ENCODE measurements around the gene SPEM1. TPM values are rescaled to one million over a fixed set of nuclear protein-coding genes. Genes with fewer than 3 reads are reported as not detected.

The SPEM1 gene
- total RNA-seq, 1 donor from 2014 or later, result 0.22 TPM

DNA sequence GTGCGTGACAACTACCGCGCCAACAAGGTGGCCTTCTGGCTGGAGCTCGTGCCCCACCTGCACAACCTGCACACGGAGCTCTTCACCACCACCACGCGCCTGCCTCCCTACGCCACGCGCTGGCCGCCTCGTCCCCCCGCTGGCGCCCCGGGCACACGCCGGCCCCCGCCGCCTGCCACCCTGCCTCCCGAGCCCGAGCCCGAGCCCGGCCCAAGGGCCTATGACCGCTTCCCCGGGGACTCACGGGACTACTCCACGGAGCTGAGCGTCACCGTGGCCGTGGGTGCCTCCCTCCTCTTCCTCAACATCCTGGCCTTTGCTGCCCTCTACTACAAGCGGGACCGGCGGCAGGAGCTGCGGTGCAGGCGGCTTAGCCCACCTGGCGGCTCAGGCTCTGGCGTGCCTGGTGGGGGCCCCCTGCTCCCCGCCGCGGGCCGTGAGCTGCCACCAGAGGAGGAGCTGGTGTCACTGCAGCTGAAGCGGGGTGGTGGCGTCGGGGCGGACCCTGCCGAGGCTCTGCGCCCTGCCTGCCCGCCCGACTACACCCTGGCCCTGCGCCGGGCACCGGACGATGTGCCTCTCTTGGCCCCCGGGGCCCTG is 3.0 kb upstream of the SPEM1 start:
- intact Hi-C loops (cut with micrococcal nuclease), result no loop called here

DNA sequence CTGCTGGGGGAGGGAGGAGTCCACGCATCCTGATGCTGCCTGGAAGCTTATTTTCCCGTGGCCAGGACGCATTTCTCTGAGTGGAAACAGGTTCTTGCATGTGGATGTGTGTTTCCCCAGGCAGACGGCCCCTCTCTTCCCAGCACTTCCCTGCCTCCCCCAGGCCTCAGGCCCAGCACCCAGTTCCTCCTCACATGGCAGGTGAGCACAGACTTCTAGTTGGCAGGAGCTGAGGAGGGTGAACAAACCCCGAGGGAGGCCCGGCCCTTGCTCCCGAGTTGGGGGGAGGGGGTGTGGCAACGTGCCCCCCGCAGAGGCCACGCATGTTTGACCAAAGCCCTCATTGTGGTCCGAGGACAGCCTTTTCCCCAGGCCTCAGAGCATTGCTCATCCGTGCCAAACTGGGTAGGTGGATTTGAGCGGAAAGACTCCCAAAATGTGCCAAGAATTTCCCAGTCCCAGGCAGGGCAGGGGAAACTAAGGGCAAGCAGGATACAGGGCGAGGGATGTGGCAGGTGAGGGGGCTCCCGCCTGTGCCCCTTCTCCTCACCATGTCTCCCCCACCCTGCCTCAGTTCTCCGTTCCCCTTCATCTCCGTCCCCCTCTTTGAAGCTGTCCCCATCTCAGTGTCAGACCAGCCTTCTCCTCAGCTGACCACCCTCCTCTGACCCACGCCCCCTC is 1.5 kb upstream of the SPEM1 start:
- intact Hi-C loops (cut with micrococcal nuclease), result no loop called here

DNA sequence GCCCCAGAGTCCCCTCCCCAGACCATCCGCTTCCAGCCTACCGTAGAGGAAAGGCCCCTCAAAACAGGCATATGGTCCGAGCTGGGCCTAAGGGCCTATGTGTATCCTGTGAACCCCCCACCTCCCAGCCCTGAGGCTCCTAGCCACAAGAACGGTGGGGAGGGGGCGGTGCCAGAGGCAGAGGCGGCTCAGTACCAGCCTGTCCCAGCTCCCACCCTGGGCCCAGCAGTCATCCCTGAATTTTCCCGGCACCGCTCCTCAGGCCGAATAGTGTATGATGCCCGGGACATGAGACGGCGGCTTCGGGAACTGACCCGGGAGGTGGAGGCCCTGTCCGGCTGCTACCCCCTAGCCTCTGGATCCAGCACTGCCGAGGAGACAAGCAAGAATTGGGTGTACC is 1.1 kb downstream of the SPEM1 start:
- intact Hi-C loops (cut with micrococcal nuclease), result no loop called here

DNA sequence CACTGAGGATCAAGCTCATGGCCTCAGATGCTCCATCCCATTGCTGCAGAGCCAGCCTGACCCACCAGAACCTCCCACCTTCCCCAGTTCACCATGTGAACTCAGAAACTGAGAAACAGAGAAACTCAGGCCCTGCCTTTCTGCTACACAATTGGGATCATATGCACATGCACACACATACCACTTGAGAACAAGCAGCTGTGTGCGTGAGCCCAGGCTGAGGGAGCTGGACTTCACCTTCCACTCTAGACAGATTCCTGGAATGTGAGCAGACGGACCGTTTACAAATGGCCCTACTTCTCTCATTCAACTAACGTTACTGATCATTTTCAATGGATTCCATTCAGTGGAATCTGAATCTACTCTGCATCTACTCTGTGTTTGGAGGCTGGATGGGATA is 3.6 kb downstream of the SPEM1 start:
- intact Hi-C loops (cut with micrococcal nuclease), result no loop called here

DNA sequence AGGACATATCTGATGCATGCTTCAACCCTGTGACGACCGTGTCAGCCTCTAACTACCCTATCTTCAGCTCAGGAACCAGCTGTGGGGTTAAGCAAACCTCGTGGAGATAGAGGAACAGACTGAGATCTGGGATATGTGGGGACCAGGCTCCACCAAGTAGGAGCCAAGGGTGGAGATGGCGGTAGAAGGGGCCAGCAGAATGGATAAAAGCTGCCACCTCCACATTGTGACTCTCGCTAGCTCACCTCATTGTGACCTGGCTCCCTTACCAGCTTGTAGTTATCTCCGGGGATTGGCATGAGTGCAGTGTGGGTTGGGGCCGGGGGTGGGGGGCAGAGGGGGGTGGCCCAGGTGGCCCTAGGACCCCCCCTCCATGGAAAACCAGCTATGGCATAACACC is 5.2 kb downstream of the SPEM1 start, which contains the start of gene SPEM2:
Gene SPEM2 (plus strand): TSS at position 301 of the 400 bp plus-strand sequence. CDS start 73 bp downstream, at position 374.
- intact Hi-C loops (cut with micrococcal nuclease), result no loop called here

DNA sequence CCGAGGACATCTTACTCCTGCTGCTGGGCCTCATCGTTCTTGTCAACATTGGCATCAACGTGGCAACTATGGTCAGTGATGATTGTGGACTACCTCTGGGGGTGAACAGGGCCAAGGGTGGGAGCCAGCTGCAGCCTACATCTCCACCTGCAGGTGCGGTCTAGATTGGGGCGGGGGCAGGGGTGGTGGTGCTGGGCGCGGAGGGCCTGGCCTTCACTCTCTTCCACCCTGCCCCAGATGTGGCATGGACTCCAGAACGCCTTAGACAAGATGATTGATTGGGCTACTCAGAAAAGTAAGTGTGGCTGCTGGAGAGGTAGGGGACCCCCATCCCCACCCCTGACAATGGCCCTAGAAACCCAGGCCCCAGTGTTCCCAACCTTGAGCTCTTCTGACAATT is 5.6 kb downstream of the SPEM1 start:
- intact Hi-C loops (cut with micrococcal nuclease), result no loop called here

DNA sequence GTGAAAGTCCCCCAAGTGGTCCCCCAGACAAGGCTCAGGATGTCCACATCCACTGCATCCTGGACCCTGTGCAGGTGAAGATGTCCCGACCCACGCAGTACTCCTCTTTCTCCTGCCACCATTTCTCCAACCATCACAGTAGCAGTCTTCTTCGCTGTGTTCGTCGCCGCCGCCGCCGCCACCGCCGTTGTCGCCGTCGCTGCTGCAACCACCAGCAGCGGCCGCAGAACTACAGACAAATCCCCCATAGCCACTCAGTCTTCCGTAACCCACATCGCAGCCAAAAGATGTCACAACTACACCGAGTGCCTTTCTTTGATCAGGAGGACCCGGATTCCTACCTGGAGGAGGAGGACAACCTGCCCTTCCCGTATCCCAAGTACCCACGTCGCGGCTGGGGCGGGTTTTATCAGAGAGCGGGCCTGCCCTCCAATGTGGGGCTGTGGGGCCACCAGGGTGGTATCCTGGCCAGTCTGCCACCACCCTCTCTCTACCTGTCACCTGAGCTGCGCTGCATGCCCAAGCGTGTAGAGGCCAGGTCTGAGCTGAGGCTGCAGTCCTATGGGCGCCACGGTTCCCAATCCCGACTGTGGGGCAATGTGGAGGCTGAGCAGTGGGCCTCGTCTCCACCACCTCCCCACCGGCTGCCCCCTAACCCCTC is 6.2 kb downstream of the SPEM1 start:
- intact Hi-C loops (cut with micrococcal nuclease), result no loop called here

DNA sequence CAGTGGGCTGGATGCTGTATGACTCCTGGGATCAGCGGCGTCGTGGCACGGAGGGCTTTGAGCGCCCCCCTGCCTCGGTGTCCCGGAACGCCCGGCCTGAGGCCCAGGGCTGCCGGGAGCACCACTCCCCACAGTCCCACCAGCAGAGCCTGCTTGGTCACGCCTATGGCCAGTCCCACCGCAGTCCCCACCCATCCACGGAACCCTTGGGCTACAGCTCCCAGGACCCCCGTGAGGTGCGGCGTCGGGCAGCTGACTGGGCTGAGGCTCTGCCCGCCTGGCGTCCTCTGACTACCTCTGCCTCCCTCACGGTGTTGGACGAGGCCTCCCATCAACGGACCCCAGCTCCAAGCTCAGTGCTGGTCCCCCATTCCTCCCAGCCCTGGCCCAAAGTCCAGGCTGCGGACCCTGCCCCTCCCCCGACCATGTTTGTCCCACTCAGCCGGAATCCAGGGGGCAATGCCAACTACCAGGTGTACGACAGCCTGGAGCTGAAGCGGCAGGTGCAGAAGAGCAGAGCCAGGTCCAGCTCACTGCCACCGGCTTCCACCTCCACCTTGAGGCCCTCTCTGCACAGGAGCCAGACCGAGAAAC is 6.9 kb downstream of the SPEM1 start:
- intact Hi-C loops (cut with micrococcal nuclease), result no loop called here

DNA sequence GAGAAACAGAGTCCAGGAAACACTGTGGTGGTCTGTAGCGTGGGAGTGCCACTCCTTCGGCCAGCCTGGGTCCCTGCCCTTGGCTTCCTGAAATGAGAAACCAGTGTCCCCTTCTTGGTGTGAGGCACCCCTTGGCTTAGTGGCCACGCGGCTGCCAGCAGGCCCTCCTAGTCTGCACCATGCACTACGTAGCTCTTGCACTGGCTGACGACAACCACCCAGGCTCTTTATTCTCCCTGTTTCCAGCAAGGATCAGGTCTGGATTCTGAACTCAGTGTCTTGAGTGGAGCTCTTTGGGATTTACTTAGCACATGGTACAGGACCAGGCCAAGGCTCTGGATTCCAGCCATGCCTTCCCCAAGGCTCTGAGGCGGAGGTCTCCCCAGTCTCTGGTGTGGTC is 7.4 kb downstream of the SPEM1 start:
- intact Hi-C loops (cut with micrococcal nuclease), result no loop called here

DNA sequence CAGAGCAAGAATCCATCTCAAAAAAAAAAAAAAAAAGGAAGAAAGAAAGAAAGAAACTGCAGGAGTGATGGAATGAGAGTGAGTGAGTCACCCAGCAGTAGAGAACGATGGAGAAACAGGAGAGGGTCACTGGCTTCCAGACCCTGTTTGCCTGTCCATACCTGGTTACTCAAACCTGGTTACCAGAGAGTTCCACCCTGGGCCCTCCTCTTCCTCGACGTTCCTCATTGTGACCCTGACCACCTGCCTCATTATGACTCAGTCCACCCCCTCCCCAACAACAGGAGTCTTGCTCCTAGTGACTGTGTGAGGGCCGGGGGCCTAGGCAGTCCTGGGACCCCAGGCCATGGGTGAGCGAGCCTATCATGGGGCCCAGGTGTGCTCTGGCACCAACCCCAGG is 8.4 kb downstream of the SPEM1 start, which contains the start of gene SPEM3:
Gene SPEM3 (plus strand): TSS at position 301 of the 400 bp plus-strand sequence. CDS start 46 bp downstream, at position 347.
- intact Hi-C loops (cut with micrococcal nuclease), result no loop called here

DNA sequence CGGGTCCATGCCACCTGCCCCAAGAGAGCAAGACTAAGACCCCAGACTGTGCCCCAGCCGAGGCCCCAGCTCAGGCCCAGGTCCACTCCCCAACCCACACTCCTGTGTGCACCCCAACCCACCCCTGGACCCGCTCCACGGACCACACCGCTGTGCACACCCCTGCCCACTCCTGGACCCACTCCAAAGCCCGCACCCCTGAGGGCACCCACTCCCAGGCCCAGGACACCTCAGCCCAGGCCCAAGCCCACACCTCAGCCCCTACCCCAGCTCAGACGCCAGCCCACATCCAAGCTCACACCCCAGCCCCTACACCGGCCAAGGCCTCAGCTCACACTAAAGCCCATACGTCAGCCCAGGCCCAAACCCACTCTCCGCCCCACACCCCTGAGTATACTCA is 9.6 kb downstream of the SPEM1 start:
- intact Hi-C loops (cut with micrococcal nuclease), result no loop called here

DNA sequence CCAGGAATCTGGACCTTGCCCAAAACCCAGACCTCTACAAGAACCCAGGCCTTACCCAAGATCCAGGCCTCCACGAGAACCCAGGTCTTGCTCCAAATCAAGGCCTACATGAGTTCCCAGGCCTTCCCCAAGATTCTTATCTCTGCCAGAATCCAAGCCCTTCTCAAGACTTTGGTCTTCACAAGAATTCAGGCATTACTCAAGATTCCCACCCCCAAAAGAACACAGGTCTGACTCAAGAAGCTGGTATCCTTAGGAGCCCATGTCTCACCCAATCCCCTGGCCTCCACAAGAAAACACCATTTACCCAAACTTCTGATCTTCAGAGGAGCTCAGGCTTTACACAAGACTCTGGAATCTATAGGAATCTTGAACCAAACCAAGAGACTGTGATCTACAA is 11.1 kb downstream of the SPEM1 start:
- intact Hi-C loops (cut with micrococcal nuclease), result no loop called here

DNA sequence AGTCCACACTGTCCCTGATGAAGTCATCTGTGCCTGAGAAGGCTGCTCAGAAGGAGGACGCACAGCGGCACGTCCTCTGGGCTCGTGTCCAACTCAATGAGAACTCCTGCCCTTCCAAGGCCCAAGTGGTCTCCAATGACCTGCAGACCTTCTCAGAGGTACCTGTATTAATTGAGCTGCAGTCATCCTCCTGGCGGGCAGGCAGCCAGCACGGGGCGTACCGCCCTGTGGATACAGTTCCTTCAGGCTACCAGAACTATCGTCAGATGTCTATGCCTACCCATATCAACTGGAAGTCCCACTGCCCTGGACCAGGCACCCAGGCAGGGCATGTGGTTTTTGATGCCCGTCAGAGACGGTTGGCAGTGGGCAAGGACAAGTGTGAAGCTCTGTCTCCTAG is 12.2 kb downstream of the SPEM1 start:
- intact Hi-C loops (cut with micrococcal nuclease), result no loop called here

DNA sequence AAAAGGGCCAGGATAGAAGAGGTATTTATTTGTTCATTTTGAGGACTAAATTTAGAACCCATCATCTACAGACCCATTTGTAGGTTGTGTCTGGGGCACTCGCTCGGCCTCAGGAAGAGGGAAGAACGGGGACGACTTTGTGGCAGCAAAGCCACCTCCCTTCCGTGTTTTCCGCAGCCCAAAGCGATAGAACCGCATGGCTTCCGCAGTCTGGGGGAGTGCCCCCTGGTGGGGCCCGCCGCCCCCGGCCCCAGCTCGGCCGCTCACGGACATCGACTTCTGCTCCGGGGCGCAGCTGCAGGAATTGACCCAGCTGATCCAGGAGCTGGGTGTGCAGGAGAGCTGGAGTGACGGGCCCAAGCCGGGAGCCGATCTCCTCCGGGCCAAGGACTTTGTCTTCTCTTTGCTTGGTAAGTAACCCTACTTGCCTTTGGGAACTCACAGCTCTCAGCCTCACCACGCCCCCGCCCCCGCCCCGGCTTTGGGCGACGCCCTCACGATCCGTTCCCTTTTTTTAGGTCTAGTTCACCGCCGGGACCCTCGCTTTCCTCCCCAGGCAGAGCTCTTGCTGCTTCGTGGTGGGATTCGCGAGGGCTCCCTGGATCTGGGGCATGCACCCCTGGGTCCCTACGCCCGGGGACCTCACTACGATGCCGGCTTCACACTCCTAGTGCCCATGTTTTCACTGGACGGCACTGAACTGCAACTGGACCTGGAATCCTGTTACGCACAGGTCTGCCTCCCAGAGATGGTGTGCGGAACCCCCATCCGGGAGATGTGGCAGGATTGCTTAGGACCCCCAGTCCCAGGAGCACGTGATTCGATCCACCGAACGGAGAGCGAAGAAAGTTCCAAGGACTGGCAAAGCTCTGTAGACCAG is 15.8 kb downstream of the SPEM1 start:
- intact Hi-C loops (cut with micrococcal nuclease), result loop anchor here (1.0 to 2.0 kb wide), 21 partner anchors 19 to 813 kb away; partner anchors contain the start of genes ACADVL, ATP1B2, CTC1 and DLG4

DNA sequence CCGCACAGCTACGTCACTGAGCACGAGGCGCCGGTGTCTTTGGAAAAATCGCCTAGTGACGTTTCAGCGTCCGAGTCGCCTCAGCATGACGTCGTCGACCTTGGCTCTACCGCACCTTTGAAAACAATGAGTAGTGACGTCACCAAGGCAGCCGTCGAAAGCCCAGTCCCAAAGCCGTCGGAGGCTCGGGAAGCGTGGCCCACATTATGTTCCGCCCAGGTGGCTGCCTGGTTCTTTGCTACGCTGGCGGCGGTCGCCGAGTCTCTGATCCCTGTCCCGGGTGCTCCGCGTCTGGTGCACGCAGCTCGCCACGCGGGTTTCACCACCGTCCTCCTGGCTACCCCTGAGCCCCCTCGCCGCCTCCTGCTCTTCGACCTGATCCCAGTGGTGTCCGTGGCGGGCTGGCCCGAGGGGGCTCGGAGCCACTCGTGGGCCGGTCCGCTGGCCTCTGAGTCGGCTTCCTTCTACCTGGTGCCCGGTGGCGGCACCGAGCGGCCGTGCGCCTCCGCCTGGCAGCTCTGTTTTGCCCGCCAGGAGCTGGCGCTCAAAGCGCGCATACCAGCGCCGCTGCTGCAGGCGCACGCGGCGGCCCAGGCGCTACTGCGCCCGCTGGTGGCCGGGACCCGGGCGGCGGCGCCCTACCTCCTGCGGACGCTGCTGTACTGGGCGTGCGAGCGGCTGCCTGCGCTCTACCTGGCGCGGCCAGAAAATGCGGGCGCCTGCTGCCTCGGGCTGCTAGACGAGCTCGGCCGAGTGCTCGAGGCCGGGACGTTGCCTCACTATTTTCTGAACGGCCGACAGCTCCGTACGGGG is 16.6 kb downstream of the SPEM1 start:
- intact Hi-C loops (cut with micrococcal nuclease), result loop anchor here (1.0 to 2.0 kb wide), 2 partner anchors 9 to 812 kb away; partner anchors contain the start of genes CHRNB1, CTC1 and PFAS

DNA sequence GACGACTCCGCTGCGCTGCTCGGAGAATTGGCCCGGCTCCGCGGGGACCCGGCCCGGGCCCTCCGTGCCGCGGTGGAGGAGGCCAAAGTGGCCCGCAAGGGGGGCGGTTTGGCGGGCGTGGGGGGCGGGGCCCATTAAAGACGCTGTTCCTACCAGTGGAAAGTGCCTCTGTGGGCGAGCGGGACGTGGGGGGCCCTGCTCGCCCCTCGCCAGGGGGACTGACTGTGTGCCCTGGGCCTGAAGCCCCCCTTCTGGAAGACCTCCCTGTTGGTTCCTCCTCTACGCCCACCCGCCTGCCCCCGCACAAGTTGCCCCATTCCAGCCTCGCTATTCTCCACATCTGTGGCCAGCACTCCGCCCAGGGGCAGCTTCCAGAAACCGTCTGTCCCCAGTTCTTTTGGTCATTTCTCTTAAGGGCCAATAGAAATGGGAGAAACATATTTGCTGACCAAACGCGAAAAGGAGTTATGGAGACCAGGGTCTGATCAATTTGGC is 17.3 kb downstream of the SPEM1 start:
- intact Hi-C loops (cut with micrococcal nuclease), result loop anchor here (1.0 to 2.0 kb wide), 2 partner anchors 8 to 811 kb away; partner anchors contain the start of genes CHRNB1, CTC1 and PFAS

DNA sequence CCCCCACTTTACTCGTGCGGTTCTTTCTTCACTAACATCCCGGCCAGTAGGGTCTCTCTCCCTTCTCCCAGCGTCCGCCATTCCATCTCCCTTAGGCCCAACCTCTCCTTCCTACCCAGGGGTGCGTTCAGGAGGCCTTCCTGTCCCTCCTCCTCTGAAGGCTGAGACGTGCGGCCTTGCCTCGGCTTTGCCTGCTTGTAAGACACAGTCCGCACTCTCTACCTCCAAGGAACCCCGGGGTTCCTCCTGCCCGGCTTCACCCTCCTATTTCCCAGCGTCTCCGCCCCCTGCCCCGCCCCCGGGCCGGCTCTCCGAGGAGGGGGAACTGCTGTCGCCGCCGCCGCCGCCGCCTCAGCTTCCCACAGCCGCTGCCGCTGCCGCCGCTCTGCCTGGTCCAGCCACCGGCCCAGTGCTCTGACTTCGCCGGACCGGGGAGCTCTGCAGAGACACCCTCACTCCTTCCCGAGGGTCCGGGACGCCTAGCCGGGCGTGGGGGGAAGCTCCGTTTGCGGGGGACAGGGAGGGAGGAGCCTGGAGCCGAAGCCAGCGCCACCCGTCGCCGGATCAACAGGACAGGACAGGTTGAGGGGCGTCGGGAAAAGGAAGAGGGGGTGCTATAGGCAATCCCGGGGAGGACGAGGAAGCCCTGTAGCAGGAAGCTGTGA is 18.0 kb downstream of the SPEM1 start:
- intact Hi-C loops (cut with micrococcal nuclease), result loop anchor here (1.0 to 2.0 kb wide), 2 partner anchors 7 to 811 kb away; partner anchors contain the start of genes CHRNB1, CTC1 and PFAS

DNA sequence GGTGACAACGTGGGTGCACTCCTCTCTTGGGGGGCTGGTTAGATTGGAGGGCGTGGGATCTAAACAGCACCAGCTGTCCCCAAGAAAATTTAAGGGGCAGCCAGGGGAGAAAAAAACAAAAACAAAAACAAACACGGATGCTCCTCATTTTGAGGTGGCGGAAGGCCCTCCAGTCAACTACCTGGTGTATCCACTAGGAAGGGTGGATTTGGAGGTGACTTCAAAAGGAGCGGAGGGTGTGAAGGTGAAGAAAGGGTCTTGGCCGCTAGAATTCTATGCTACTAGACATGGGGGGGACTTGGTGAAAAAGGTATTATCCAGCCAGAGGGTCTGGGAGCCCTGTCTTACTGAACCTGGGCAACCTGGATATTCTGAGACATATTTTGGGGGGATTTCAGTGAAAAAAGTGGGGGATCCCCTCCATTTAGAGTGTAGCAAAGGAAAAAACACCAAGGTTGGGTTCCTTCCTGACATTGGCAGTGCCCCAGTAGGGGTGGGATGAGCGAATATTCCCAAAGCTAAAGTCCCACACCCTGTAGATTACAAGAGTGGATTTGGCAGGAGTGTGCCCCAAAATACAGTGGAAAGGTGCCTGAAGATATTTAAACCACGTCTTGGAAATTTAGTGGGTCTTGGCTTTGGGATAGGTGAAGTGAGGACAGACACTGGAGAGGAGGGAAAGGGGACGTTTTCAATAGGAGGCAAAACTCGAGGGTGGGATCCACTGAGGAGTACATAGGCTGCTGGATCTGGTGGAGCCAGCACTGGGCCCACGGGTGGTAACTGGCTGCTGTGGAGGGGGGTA is 18.7 kb downstream of the SPEM1 start:
- intact Hi-C loops (cut with micrococcal nuclease), result no loop called here

Measured in T-helper 1 cell treated with Interleukin-12 subunit alpha and Interleukin-12 subunit beta and Interleukin-4 antibody, amounts not matched to agents 30 ng/mL and 1 ng/mL, for 36 hours (primary cell).